Hippocampal formation (tissue), 2 donors: ENCODE data around the gene NLGN1.
A peak's percentile ranks its signal among the peaks of the same experiment; 100 is the strongest.

Experiments used
- DNase-seq, 2 donors: peaks; one replicate each; lab custom pipeline; 2025; lab: John Stamatoyannopoulos, UW

The NLGN1 gene

DNA sequence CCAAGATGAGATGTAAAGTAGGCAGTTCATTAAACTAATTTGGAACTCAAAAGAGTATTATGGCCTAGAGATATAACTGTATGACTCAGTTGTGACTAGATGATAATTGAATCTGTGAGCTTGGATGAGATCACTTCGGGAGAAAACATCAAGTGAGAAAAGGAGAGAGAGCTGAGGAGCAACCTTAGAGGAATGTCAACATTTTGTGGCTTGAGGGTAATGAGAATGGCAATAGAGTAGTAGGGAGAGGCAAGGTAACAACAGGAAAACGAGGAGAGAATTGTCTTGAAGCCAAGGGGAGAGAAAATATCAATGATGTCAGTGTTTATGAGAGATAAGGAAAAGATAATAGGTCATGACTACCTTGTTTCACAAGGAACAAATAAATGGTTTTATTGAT, 580.2 kb downstream of the NLGN1 start:
- DNase-seq, result no peak

DNA sequence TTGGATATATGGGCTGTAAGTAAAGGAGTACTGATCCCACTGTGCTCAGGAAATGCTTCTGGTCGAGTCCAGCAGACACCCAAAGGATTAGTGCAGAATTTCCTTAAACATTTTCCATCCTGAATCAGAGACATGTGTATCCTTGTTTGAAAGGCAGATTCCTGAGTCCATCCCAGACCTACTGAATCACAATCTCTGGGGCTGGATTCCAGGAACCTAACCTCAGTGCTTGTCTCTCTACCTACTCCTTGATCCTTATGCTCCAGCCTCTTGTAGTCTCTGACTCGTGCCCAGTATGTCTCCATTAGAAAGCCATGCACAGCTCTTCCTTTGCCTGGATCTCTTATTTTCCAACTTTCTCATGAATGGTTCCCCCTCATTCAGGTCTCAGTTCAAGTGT, 585.8 kb downstream of the NLGN1 start:
- no peak for DNase-seq

DNA sequence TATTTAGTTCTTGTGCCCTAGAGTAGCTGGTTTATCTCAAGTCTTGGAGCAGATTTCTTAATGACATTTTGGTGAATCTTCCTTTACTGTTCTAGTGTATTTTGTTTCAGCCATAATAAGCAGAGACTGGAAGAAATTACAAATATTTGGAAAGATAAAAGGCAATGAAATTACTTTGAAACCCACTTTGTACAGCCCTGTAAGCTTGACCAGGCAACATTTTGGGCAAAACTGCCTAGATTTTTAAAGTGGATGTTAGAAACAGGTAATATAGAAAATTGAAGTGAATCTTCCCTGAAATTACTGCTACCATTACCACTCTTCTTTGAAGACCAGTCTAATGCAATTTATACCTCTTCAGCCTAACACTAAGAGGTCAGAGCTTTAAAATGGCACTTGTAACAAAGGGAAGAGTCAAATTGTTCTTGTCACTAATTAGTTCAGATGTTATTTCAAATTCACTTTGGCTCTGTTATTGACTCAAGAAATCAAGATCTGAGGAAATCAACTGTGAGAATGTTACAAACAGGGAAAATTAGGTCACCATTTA, 589.4 kb downstream of the NLGN1 start:
- no peak for DNase-seq

DNA sequence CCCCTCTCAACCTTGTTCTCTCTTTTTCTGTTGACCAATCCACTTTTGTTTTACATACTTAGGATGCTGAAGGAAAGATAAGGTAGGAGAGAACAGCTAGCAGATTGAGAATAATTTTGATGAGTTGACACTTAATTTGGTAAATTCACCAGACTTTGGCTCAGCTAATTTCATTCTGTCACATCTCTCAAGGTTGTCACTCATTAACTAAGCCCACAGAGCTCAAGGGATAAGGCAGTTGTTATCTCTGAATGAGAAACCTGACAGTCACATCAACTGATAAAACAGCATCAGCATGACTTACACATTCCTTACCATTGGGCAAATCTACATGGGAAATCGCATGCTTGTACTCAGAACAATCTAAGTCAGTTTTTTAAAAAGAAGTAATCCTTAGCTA, 591.4 kb downstream of the NLGN1 start:
- no peak for DNase-seq

DNA sequence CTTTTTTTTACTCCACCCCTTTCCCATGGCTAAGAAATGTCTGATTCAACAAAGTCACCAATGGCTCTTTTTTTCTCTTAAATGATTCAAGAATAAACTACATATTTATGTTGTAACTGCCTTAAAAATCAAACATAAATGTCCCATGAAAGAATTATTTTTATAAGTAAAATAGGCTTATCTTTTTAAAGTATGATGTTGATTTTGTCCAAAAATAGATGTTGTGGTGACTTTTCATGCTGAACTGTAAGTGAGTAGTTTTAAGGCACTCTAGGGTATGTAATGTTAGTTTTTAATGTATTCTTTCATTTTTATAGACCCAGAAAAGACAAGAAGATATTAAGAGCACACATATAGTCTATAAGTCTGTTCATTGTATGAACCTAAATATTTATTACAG, 594.9 kb downstream of the NLGN1 start:
- no peak for DNase-seq

DNA sequence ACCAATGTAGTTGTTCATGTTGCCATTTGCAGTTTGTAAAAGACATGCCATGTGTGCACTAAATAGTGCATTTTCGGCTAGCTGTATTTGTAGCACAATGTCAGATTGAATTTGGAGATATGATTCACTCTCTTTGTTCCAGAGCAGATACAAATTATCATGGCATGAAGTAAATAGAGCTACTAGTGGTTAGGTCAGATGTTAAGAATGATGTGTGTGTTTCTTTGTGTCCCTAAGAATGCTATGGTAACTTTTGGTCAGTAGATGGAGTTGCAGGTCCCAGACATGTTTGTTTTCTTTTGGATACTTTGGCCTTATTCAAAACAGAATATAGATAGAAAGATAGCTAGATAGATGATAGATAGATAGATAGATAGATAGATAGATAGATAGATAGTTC, 595.8 kb downstream of the NLGN1 start:
- peak in 1 of 2 donors; percentile 43 for DNase-seq

DNA sequence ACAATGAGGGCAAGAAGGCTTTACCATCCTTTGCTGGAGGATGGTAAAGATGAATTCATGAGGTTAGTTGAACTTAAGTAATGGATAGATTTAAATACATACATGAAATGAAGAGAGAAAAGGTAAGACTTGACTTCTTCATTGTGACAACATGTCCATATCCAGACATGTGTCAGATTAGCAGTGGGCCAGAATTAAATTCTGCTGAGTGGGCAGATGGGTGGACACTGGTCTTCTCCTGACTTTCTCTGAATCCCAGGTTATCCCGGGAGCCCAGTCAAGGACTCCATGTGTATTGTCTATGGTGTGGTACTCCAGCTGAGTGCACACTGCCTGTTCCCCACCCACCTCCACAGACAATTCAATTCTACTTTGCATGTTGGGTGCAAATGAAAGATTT, 603.1 kb downstream of the NLGN1 start:
- no peak for DNase-seq

DNA sequence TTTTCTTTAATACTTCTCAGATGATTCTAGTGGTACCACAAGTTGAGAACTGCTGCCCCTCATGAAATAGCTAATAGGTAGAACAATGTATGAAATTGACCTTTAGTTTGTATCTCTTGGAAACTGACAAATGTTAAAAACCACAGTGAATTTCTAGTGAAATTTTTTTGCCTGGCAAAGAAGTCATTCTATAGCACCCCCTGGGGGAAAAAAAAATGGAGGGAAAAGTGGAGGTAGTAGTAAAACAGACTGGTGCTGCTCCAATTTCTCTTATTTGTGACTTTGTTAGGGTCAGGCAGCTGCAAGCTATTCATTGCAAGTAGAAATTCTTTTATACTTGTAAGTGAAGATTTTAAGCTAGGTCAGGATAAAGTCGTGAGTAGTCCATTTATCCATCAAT, 605.0 kb downstream of the NLGN1 start:
- no peak for DNase-seq

DNA sequence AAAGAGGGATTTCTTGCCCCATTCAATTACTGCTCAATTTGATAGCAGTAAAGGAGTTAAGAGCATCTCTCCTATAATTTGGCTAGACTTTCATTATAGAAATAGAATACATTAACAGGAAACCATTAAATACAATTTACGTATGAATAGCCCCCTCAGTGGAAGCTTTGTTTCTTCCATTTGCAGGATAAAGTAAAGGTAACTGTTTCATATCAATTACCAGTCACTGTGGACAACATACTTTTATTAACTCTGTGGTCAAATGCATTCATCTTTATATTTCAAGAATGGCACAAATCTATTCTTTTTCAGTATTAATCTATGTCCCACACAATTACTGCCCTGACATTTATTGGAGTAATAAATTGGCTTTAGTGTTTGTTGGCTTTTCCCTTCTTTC, 613.4 kb downstream of the NLGN1 start:
- DNase-seq, result no peak

DNA sequence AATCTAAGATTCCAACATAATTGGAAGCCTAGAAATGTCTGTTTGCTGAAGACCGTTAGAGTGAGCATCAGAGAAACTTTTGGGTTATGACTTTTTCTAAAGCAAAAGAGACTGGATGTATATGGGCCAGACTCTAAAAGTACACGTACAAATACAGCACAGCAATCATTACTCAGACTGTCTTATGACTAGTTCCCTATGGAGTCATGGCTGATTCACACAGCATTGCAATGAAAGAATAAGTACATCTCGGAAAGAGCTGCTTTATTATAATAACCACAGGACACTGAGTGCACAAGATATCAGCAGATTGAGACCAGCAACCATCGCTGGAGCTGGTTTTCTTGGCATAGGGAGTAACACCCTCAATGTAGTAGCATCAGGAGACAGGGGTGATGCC, 618.6 kb downstream of the NLGN1 start:
- no peak for DNase-seq

DNA sequence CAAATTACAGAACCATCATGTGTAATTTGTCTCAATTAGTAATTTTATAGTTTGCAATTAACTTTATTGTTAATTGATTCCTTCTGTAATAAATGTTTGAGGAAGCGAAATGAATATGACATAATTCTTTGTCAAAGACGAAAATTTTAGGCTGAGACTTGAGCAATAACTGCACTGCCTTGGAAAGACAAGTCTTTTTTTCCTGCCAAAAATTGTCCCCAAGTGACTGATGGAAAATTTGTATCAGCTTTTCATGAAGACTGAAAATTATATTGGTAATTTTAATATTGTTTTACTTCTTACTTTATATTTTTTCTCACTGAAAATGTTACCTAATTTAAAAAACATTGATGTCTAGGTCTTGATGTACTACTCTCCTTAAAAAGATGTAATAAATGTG, 622.6 kb downstream of the NLGN1 start:
- DNase-seq, result no peak

DNA sequence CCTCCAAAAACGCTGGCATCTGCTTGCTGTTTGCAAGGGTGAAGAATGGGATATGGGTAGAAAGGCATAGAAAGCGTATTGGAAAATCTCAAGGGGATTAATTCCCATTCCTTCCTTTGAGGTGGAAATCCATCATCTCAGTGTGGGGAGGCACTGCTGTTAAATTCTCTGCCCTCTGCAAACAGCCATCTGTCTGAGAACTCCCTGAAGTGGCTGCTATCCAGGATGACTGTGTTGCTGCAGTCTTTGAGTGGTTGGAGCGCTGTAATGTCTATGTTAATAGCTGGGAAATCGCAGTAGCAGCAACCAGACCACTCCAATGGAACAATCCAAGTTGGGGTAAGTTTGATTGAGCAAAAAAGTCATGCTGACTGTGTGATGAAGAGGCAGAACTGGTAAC, 625.9 kb downstream of the NLGN1 start:
- peak in 1 of 2 donors; percentile 25 for DNase-seq

DNA sequence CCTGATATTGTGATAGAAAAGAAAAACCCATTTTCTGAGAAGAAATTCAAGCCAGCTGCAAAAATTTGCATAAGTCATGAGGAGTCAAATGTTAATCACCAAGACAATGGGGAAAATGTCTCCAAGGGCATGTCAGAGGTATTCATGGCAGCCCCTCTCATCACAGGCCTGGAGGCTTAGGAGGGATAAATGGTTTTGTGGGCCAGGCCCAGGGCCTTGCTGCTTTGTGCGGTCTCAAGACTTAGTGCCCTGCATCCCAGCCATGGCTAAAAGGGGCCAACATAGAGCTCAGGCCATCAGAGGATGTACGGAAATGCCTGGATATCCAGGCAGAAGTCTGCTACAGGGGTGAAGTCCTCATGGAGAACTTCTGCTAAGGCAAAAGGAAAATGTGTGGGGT, 631.1 kb downstream of the NLGN1 start:
- no peak for DNase-seq

DNA sequence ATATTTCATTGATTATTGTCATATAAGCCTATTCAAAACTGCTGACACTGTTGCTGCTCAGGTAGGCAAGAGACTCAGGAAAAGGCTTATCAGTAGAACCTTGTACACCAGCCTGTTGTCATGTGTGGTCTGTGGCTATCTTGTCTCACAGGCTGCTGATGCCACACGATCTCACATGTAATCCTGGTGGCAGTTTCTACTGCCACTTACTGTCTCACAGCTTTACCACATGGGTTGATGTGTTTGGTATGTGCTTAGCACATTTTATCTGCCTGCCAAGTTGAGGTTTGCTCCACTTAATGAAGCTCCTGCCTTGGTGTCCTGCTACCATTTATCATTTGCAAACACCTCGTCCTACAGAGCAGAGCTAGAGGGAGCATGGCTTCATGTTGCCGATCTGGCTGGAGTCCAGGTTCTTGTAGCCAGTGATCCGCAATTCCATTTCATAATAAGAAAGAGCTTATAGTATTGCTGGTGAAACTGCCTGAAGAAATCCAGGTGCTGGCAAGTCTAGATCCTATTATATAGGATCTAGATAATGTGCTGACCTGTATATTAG, 637.9 kb downstream of the NLGN1 start:
- DNase-seq, result no peak

DNA sequence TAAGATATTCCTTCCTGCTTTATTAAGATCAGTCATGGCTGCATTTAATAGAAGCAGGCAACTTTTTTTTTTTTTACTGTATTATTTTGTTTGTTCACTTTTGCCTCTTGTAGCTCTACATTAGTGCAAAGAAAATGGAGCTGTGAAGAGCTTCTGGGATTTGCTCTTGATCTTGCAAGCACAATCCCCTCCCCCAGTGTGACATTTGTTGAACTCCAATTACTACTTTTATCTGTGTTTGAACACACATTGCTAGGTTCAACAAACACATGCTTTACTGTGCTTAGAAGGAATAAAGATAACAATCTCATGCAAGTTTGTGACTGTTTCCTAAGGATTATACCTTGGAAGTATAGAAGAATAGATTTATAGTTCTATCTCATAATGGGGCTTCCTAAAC, 648.8 kb downstream of the NLGN1 start:
- no peak for DNase-seq

DNA sequence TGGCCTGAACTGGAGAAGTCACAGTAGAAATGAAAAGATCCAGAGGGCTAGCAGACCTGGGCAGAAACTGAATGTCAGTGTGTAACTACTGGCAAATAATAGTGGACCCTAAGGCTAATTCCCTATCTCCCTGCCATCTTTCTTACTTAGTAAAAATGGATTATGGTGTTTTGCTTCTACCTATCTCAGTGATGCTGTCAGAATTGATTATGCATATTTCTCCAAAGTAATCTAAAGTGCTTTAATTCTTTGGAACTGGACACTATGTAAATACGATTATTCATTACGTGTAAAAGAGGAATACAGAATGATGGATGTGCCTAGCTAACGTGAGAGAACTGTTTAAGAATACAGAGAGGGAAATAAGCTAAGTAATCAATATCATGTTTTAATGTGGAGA, 651.9 kb downstream of the NLGN1 start:
- no peak for DNase-seq

DNA sequence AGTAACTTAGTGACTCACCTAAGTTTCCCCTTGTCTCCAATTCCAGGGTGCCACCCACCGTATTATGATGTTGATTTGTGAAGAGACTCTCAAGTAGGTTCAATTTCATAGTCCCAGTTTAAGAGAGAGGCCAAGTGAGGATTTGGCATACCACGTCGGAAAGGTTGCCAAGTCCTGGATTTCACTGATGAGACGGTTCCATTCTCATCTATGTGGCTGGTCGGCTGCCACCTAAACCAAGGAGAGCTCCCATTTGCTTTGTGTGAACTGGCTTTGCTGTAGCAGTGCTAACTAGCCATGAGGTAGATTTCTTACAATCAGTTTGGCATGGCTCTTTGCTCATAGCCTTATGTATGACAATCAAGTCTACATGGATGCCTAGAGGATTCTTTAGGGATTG, 653.6 kb downstream of the NLGN1 start:
- no peak for DNase-seq

DNA sequence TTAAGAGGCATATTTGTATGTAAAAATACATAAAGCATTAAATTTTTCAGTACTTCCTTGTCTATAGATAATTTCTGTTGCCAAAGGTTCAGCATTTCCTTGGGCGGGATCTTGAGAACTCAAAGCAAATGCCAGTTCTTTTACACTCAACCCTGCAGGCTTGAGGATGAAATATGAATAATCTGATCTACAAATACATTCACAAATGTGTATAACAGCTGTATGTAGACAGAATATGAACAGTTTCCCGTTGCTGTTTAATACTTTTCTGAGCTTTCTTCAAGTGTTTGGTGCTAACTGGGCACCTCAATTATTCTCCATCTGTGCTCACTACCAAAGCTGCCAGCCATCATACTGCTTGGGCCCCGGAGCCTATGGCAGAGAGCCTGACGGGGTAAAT, 661.3 kb downstream of the NLGN1 start:
- no peak for DNase-seq

DNA sequence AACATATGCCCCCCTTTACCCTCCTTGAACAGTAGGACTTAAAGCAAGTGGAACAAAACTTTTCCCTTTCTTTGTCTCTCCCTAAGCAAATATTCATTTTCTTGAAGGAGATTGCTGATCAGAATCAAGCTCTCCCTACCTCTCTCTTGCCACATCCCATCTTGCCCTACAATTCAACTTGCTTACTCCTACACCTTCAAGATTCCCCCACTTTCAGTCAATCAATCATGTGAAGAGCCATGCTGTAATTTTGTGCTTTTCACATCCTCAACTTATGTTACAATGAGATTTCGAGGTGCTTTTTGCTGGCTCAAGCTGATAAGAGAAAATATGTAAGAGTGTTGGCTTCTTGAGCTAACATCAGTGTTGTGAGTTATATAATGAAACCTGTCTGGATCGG, 662.9 kb downstream of the NLGN1 start:
- no peak for DNase-seq

DNA sequence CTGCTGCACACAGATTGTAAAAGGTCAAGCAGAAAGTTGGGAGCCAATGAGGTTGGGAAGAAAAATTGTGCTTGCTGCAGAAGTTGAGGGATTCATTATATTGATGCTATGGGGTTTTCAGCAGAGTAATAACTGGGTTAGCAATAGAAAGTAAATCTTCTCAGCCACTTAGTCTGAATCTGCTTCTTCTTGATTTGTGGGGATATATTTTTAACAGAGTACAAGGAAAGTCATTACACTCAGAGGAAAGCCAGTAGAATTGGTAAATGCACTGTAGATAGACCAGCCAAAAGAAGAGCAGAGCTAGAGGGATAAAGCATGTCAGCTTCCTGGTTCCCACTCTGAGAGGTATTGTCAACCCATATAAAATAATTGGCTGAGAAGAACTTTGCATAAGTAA, 663.6 kb downstream of the NLGN1 start:
- DNase-seq, result no peak

DNA sequence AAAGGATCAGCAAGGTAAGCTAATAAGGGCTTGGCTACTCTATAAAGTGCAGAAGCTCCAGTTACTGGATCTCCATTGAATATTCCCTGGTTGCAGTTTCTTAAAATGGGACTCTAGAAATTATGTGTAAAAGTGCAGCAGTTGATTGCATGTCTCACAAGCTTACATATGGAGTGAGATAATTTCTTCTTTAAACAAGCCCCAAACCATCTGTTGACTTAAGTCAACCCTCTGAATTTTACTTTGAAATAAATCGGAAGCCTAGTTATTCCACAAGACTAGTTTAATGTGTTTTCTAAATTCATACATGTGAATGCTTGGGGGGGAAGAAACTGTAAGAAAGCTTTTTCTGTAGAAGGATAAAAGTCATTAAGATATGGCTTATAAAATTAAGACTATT, 664.2 kb downstream of the NLGN1 start:
- DNase-seq, result peak in 1 of 2 donors; percentile 32

DNA sequence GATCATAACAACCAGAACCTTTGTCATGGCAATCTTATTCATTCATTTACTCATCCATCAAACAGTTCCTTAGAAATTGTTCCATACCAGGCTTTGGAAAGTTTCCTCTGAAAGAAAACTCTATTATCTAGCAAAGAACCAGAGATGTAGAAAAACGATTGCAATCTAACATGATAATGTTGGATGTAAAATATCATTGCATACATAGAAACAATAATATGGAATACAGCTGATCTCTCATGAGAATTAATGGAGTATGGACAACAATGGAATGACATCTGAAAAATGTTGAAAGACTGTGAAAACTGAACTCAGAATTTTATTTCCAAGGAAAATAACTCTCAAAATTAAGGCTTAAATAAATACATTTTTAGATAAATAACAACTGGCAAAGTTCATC, 665.4 kb downstream of the NLGN1 start:
- DNase-seq, result no peak

DNA sequence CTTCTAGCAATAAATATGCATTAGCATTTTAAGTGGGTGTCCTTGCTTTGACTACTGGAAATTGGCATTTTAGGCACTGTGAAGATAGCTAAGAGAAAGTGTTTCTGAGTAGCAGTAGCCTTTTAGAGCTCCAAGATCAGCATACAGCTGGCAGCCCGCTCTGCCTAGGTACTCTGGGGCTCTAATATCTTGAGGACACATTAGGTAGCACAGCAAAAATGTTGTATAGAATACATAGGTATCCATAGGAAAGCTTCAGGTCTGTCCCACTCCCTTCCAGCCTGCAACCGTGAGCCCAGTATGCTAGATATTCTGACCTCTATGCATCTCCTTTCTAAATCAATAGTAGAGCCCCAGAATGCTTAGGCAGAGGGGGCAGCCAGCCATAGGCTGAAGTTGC, 670.5 kb downstream of the NLGN1 start:
- no peak for DNase-seq

DNA sequence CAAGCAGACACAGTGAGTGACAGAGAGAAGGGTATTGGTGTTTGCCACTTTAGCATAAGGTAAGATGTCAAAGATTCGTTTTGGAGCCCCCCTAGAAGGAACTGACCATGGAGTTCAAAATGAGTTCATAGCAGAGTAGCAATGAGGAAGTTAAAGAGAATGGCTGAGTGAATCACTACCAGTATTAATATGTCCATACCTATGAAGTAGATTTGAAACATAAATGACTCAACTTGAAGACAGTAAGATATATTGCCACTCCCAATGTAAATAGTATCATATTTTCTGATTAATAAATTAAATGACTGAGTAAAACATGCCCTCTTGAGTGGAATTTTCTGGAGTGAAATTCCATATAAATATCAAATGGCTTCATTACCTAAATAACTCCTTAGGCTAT, 675.1 kb downstream of the NLGN1 start:
- no peak for DNase-seq

DNA sequence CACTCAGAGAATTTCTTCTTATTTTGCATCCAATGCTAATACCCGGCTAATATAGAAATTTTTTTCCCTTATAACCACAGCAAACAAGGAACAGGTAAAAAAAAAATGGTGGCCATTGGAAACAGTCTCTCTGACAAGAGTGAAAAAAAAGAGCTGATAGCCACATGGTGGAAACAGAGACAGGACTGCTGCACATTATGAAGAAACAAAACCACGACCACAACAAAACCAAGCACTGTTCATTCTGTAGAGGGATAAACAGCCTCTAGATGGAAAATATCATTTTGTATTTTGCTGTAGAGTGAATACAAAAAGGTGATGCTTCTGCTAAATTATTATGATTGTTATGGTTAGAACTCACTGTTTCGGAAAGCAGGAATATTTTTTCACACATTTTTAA, 686.2 kb downstream of the NLGN1 start:
- no peak for DNase-seq
